DOHH2 (cell line): ENCODE measurements around the gene ITGB1BP1.

Experiments
- H3F3A ChIP-seq: fragments of 200-600 bp; sonication (generic), shearing (Covaris generic); 2 replicates; pipeline ENCODE4 v1.6.0; 2016; ENCODE audit warnings: antibody characterized with exemption, mild to moderate bottlenecking; ENCODE audit not compliant: control insufficient read depth, insufficient read depth
- H3K27ac ChIP-seq: fragments of 200-600 bp; sonication (generic); 2 replicates; pipeline ENCODE4 v1.5.1; 2014; ENCODE audit warnings: low read depth, mild to moderate bottlenecking, low read length, moderate library complexity
- H3K27me3 ChIP-seq: fragments of 200-600 bp; sonication (generic); 2 replicates; pipeline ENCODE4 v1.6.1; 2014; ENCODE audit warnings: mild to moderate bottlenecking, low read length, mixed read lengths; ENCODE audit not compliant: control insufficient read depth
- H3K36me3 ChIP-seq: fragments of 200-600 bp; sonication (generic); 2 replicates; pipeline ENCODE4 v1.6.1; 2014; ENCODE audit warnings: mild to moderate bottlenecking, low read length, moderate library complexity, mixed read lengths; ENCODE audit not compliant: control insufficient read depth
- H3K4me1 ChIP-seq: fragments of 200-600 bp; sonication (generic); 2 replicates; pipeline ENCODE4 v1.6.1; 2014; ENCODE audit warnings: mild to moderate bottlenecking, low read length, mixed read lengths; ENCODE audit not compliant: control insufficient read depth
- H3K4me2 ChIP-seq: fragments of 200-600 bp; sonication (generic); 2 replicates; pipeline ENCODE4 v1.6.0; 2014; ENCODE audit warnings: mild to moderate bottlenecking, low read length, moderate library complexity
- H3K4me3 ChIP-seq: fragments of 200-600 bp; sonication (generic); 2 replicates; pipeline ENCODE4 v1.5.1; 2014; ENCODE audit warnings: mild to moderate bottlenecking, low read length, mixed read lengths
- H3K79me2 ChIP-seq: fragments of 200-600 bp; sonication (generic); 2 replicates; pipeline ENCODE4 v1.6.1; 2014; ENCODE audit warnings: mild to moderate bottlenecking, low read length, mixed read lengths; ENCODE audit not compliant: control insufficient read depth
- H3K9me2 ChIP-seq: fragments of 200-600 bp; sonication (generic); replicated peaks from 2 replicates; pipeline ENCODE4 v1.6.1; 2014; ENCODE audit warnings: mild to moderate bottlenecking, low read length, mixed read lengths; ENCODE audit not compliant: control insufficient read depth
- H3K9me3 ChIP-seq: fragments of 200-600 bp; sonication (generic); 2 replicates; pipeline ENCODE4 v1.6.1; 2014; ENCODE audit warnings: antibody characterized with exemption, low read length, mixed read lengths; ENCODE audit not compliant: control insufficient read depth, insufficient read depth
- H4K20me1 ChIP-seq: fragments of 200-600 bp; sonication (generic); 2 replicates; pipeline ENCODE4 v1.6.0; 2014; ENCODE audit warnings: low read depth, mild to moderate bottlenecking, antibody characterized with exemption, low read length, moderate library complexity; ENCODE audit not compliant: control insufficient read depth, insufficient read depth
- CTCF ChIP-seq: fragments of 200-600 bp; sonication (generic); IDR thresholded peaks from one replicate; pipeline ENCODE4 v1.5.1; 2014; ENCODE audit warnings: antibody characterized with exemption, mild to moderate bottlenecking, low read depth, low read length; ENCODE audit not compliant: poor library complexity, severe bottlenecking
- EZH2phosphoT487 ChIP-seq: fragments of 200-600 bp; sonication (generic); IDR thresholded peaks from 2 replicates; pipeline ENCODE4 v1.6.1; 2017; ENCODE audit warnings: borderline replicate concordance, mild to moderate bottlenecking, antibody characterized with exemption, low read length, moderate library complexity, mixed read lengths

ITGB1BP1 gene

GRCh38 chr2:9466147-9466683 lies 42.9 kb upstream of the ITGB1BP1 start:
- no peaks in the 10 kb centered on the region for H4K20me1 ChIP-seq
- TF ChIP-seq EZH2phosphoT487 (no peak), CTCF (no peak)
- no peaks in the 10 kb centered on the region for H3K27me3 ChIP-seq
- H3K36me3 ChIP-seq, result peaks cover 72% of the 10 kb centered on the region
- no peak overlapping the region for H3K27ac ChIP-seq
- 0 out of 2 replicates have a peak, but pooled peaks cover 3% of the 10 kb centered on the region for H3F3A ChIP-seq
- H3K9me3 ChIP-seq, result no peaks in the 10 kb centered on the region
- no peaks in the 10 kb centered on the region for H3K9me2 ChIP-seq
- H3K4me2 ChIP-seq, result no peak overlapping the region
- no peaks in the 10 kb centered on the region for H3K79me2 ChIP-seq
- no peak overlapping the region for H3K4me3 ChIP-seq
- no peaks in the 10 kb centered on the region for H3K4me1 ChIP-seq

- no peak overlapping the region for H3K4me3 ChIP-seq
- H3K9me2 ChIP-seq, result no peaks in the 10 kb centered on the region
- no peaks in the 10 kb centered on the region for H3K9me3 ChIP-seq
- no peak for TF ChIP-seq EZH2phosphoT487
- no peak for TF ChIP-seq CTCF
- 0 out of 2 replicates have a peak, but pooled peaks cover 3% of the 10 kb centered on the region for H3F3A ChIP-seq
- no peaks in the 10 kb centered on the region for H3K79me2 ChIP-seq
- H3K27ac ChIP-seq, result no peak overlapping the region
- no peaks in the 10 kb centered on the region for H3K4me1 ChIP-seq
- no peaks in the 10 kb centered on the region for H3K27me3 ChIP-seq
- no peak overlapping the region for H3K4me2 ChIP-seq
- peaks cover 70% of the 10 kb centered on the region for H3K36me3 ChIP-seq
- no peaks in the 10 kb centered on the region for H4K20me1 ChIP-seq
Measured at GRCh38 chr2:9465170-9465569, 41.8 kb upstream of the ITGB1BP1 start.

- TF ChIP-seq EZH2phosphoT487 (no peak), CTCF (no peak)
- Histone ChIP-seq H3K9me2 (no peaks in the 10 kb centered on the region), H3K36me3 (peaks cover 66% of the 10 kb centered on the region), H3K4me1 (no peaks in the 10 kb centered on the region), H3F3A (0 out of 2 replicates have a peak, but pooled peaks cover 3% of the 10 kb centered on the region), H3K27ac (no peak overlapping the region), H3K4me2 (no peak overlapping the region), H3K9me3 (no peaks in the 10 kb centered on the region), H4K20me1 (no peaks in the 10 kb centered on the region), H3K4me3 (no peak overlapping the region), H3K79me2 (no peaks in the 10 kb centered on the region), H3K27me3 (no peaks in the 10 kb centered on the region)
Measured at GRCh38 chr2:9463698-9464034, 40.3 kb upstream of the ITGB1BP1 start.
